Liver (tissue), 9 donors: Measurements from ENCODE around the gene SLC1A2. TPM values are rescaled to one million over a fixed set of nuclear protein-coding genes. Genes with fewer than 3 reads are reported as not detected.

ENCODE experiments used
- DNase-seq: peaks from one replicate; pipeline ENCODE4 v3.0.0-alpha.2; 2017; ENCODE audit warnings: low spot score
- H3K27ac ChIP-seq, 2 donors: one replicate each; pipeline ENCODE4 v1.7.0; 2013; ENCODE audit warnings: inconsistent platforms in 2 of 2, low read length in 2 of 2, control low read depth in 1 of 2, low read depth in 1 of 2, mild to moderate bottlenecking in 1 of 2
- H3K27me3 ChIP-seq, 4 donors: one replicate each; pipeline versions ENCODE4 v1.6.1 to v1.7.0; 2013; ENCODE audit warnings: low read length in 3 of 4, inconsistent platforms in 1 of 4, mild to moderate bottlenecking in 1 of 4, moderate library complexity in 1 of 4; ENCODE audit not compliant: control insufficient read depth in 4 of 4, insufficient read depth in 4 of 4
- H3K36me3 ChIP-seq, 4 donors: one replicate each; pipeline versions ENCODE4 v1.6.1 to v1.7.0; 2013; ENCODE audit warnings: low read length in 3 of 4, mild to moderate bottlenecking in 3 of 4, low read depth in 1 of 4, moderate library complexity in 1 of 4; ENCODE audit not compliant: control insufficient read depth in 4 of 4, insufficient read depth in 3 of 4
- H3K4me1 ChIP-seq, 4 donors: one replicate each; pipeline versions ENCODE4 v1.6.1 to v1.7.0; 2013; ENCODE audit warnings: low read length in 3 of 4, mild to moderate bottlenecking in 3 of 4, moderate library complexity in 1 of 4; ENCODE audit not compliant: control insufficient read depth in 4 of 4, insufficient read depth in 4 of 4
- H3K4me3 ChIP-seq, 3 donors: one replicate each; pipeline versions ENCODE4 v1.6.1 to v1.7.0; 2013; ENCODE audit warnings: low read length in 3 of 3, control low read depth in 1 of 3, low read depth in 1 of 3, mild to moderate bottlenecking in 1 of 3
- H3K9ac ChIP-seq, 2 donors: one replicate each; pipeline ENCODE4 v1.7.0; 2013; ENCODE audit warnings: low read length in 2 of 2, mild to moderate bottlenecking in 2 of 2, moderate library complexity in 2 of 2, control low read depth in 1 of 2, low read depth in 1 of 2
- H3K9me3 ChIP-seq, 4 donors: one replicate each; pipeline versions ENCODE4 v1.6.1 to v1.7.0; 2013; ENCODE audit warnings: low read length in 3 of 4; ENCODE audit not compliant: control insufficient read depth in 4 of 4
- ATF3 ChIP-seq: IDR thresholded peaks from 2 replicates; pipeline ENCODE4 v1.6.1; 2016; ENCODE audit warnings: antibody characterized with exemption
- CTCF ChIP-seq: fragments of 150-350 bp; IDR thresholded peaks from 2 replicates; pipeline ENCODE4 v1.5.1; 2017; ENCODE audit warnings: improper control_type of control experiment, low read depth, low read length; ENCODE audit not compliant: missing input control
- FOXA1 ChIP-seq: IDR thresholded peaks from 2 replicates; pipeline ENCODE4 v1.6.1; 2016; ENCODE audit warnings: antibody characterized with exemption
- FOXA2 ChIP-seq: IDR thresholded peaks from 2 replicates; pipeline ENCODE4 v1.6.1; 2016; ENCODE audit warnings: antibody characterized with exemption
- GABPA ChIP-seq, 2 donors: IDR thresholded peaks in 1 of 2; conservative IDR thresholded peaks in 1 of 2; 2 replicates each; pipeline ENCODE4 v1.6.1; 2016; ENCODE audit warnings: antibody characterized with exemption in 2 of 2, mild to moderate bottlenecking in 1 of 2, moderate library complexity in 1 of 2
- HNF4G ChIP-seq: IDR thresholded peaks from 2 replicates; pipeline ENCODE4 v1.6.1; 2016; ENCODE audit warnings: antibody characterized with exemption
- JUND ChIP-seq, 2 donors: IDR thresholded peaks; 2 replicates each; pipeline ENCODE4 v1.6.1; 2016; ENCODE audit warnings: antibody characterized with exemption in 2 of 2
- RAD21 ChIP-seq, 2 donors: IDR thresholded peaks; 2 replicates each; pipeline ENCODE4 v1.6.1; 2016; ENCODE audit warnings: antibody characterized with exemption in 2 of 2, mild to moderate bottlenecking in 2 of 2
- REST ChIP-seq: IDR thresholded peaks from 2 replicates; pipeline ENCODE4 v1.6.1; 2016; ENCODE audit warnings: antibody characterized with exemption, mild to moderate bottlenecking
- RXRA ChIP-seq, 2 donors: IDR thresholded peaks; 2 replicates each; pipeline ENCODE4 v1.6.1; 2017 to 2018; ENCODE audit warnings: antibody characterized with exemption in 2 of 2, mild to moderate bottlenecking in 1 of 2
- TAF1 ChIP-seq: conservative IDR thresholded peaks from 2 replicates; pipeline ENCODE4 v1.6.1; 2016; ENCODE audit warnings: antibody characterized with exemption, mild to moderate bottlenecking
- YY1 ChIP-seq: IDR thresholded peaks from 2 replicates; pipeline ENCODE4 v1.6.1; 2016; ENCODE audit warnings: antibody characterized with exemption, mild to moderate bottlenecking
- ZBTB33 ChIP-seq: IDR thresholded peaks from 2 replicates; pipeline ENCODE4 v1.6.1; 2016; ENCODE audit warnings: antibody characterized with exemption
- WGBS: extraction: QIAGEN DNeasy Blood & Tissue Kit; methylation state at CpG from one replicate; pipeline ENCODE4 v1.1.7; 2013; 5-methylcytosine and 5-hydroxymethylcytosine counted together
- polyA plus RNA-seq, 2 donors: library from polyadenylated mRNA; stranded (reverse) in 1 of 2; unstranded in 1 of 2; fragments of 200-250 nt in 1 of 2; fragments of >200 nt in 1 of 2; fragmentation: Nextera tagmentation in 1 of 2; extraction: Ambion mirVana in 1 of 2; gene quantifications; one replicate each; pipeline versions ENCODE4 v1.2.1 to v1.2.3, GENCODE V29; 2013 to 2015
- total RNA-seq, 2 donors: library from RNA; depleted of rRNA; stranded (reverse); fragments of >200 nt; gene quantifications; one replicate each; pipeline ENCODE4 v1.2.3, GENCODE V29; 2014
- donor health status: healthy.
- donor health status: healthy.
- donor health status: healthy.
- donor health status: healthy.
- donor health status: healthy.

SLC1A2 gene
- total and polyA plus RNA-seq, 4 donors, result 6.4 to 19.5 (median 13.5) TPM

- WGBS, result 6% methylated on average over 41 of the region's 41 CpGs
- Histone ChIP-seq H3K36me3 (no peaks in the 10 kb centered on the region), H3K4me3 (peak overlapping the region in 1 of 3 donors; percentile 41), H3K27ac (no peak overlapping the region), H3K4me1 (peaks cover 11 to 20% (median 14%) of the 10 kb centered on the region in 4 donors), H3K27me3 (peaks cover 0 to 20% (median 11%) of the 10 kb centered on the region in 4 donors), H3K9ac (no peak overlapping the region), H3K9me3 (no peaks in the 10 kb centered on the region)
- DNase-seq, result no peak
- TF ChIP-seq HNF4G (no peak), CTCF (no peak), YY1 (no peak), REST (no peak), ZBTB33 (no peak), FOXA1 (no peak), JUND (IDR thresholded peaks at IDR 0.05) (no peak), ATF3 (no peak), GABPA (IDR thresholded peaks at IDR 0.05 in 1 of 2, conservative IDR thresholded peaks at IDR 0.05 in 1 of 2) (no peak), RAD21 (IDR thresholded peaks at IDR 0.05) (no peak)
Observed at GRCh38 chr11:35419830-35420333, 524 bp upstream of the SLC1A2 start.

GRCh38 chr11:35418282-35419183 lies 825 bp downstream of the SLC1A2 start:
- WGBS, result 12% methylated on average over 69 of the region's 69 CpGs
- H3K9ac ChIP-seq, result no peak overlapping the region

More at GRCh38 chr11:35418282-35419183, 825 bp downstream of the SLC1A2 start:
- Histone ChIP-seq H3K9me3 (no peaks in the 10 kb centered on the region), H3K4me1 (peaks cover 11 to 20% (median 14%) of the 10 kb centered on the region in 4 donors), H3K27ac (no peak overlapping the region), H3K4me3 (peak overlapping the region in 1 of 3 donors; percentile 41), H3K27me3 (peaks cover 0 to 22% (median 11%) of the 10 kb centered on the region in 4 donors), H3K36me3 (no peaks in the 10 kb centered on the region)
- TF ChIP-seq FOXA1 (no peak), JUND (IDR thresholded peaks at IDR 0.05) (no peak), FOXA2 (no peak), TAF1 (no peak), GABPA (IDR thresholded peaks at IDR 0.05 in 1 of 2, conservative IDR thresholded peaks at IDR 0.05 in 1 of 2) (no peak), RXRA (IDR thresholded peaks at IDR 0.05) (no peak)
- no peak for DNase-seq
